ENCODE measurements around the gene TNFRSF1B. TPM values are rescaled to one million over a fixed set of nuclear protein-coding genes. Genes with fewer than 3 reads are reported as not detected.

Gene TNFRSF1B
- total RNA-seq, 3 donors from 2014 or later: 218 to 255 (median 229) TPM

DNA sequence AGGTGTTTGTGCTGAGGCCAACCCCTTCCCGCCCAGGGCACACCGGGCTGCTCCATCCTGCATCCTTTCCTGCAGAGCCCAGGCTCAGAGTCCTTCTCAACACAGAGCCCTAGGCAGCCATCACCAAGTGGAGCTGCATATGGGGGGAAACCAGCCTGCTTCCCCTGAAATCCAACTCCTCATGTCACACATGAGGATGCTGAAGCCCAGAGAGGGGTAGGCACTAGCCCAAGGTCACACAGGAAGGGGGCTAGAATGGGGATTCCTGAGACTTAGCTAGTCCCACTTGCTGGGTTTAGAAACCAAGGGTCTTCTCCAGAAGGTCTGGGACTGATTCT lies 5.5 kb upstream of the TNFRSF1B start:
- no peaks in the 10 kb centered on the region for H3K9me3 Mint-ChIP-seq
- DNase-seq (no peak), ATAC-seq (no peak)
- peaks cover 71% of the 10 kb centered on the region for H3K4me1 Mint-ChIP-seq (ENCODE audit: low read depth)
- H3K27me3 Mint-ChIP-seq (ENCODE audit: low read depth): no peaks in the 10 kb centered on the region
- peak overlapping the region; percentile 24 for H3K4me3 Mint-ChIP-seq
- no peaks in the 10 kb centered on the region for H3K36me3 Mint-ChIP-seq (ENCODE audit: insufficient read depth)

DNA sequence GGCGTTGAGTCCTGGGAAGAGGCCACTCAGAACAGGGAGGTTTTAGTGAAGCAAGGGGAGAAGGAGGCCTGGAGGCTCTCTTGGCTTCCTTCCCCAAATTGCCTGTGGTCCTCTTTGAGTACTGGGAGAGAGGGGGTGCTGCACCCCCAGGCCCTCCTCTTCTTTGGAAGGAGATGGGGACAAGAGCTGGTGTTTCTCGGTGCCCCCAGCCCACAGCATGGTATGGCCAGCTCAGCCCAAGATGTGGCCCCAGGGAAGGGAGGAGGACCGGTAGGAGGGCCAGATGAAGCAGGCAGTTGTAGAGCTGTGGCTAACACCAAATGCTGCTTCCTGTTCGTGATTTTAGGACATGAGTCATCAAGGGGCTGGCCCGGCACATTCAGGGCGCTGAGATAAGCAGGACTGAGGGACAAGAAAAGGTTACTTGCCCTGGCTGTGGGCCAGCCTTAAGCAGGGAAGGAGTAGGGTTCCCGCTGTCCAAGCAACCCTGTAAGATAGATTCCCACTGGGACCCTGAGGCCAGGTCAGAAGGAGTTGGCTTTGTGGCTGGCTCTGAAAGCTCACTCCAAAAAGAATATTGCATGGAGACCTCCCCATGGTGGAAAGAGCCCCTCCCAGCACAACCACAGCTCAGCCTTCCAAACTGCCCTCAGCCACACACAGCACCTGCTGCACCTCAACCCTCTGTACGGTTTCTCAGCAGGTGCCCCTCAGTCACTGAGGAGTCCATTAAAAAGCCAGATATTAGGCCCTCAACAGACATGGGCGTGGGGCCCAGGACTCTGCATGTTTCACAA lies 4.9 kb upstream of the TNFRSF1B start:
- ATAC-seq (peak; percentile 78 to 82), DNase-seq (peak; percentile 67)
- no peaks in the 10 kb centered on the region for H3K9me3 Mint-ChIP-seq
- H3K4me1 Mint-ChIP-seq (ENCODE audit: low read depth): peaks cover 69% of the 10 kb centered on the region
- H3K27me3 Mint-ChIP-seq (ENCODE audit: low read depth): no peaks in the 10 kb centered on the region
- H3K36me3 Mint-ChIP-seq (ENCODE audit: insufficient read depth): no peaks in the 10 kb centered on the region
- peak overlapping the region; percentile 24 for H3K4me3 Mint-ChIP-seq

DNA sequence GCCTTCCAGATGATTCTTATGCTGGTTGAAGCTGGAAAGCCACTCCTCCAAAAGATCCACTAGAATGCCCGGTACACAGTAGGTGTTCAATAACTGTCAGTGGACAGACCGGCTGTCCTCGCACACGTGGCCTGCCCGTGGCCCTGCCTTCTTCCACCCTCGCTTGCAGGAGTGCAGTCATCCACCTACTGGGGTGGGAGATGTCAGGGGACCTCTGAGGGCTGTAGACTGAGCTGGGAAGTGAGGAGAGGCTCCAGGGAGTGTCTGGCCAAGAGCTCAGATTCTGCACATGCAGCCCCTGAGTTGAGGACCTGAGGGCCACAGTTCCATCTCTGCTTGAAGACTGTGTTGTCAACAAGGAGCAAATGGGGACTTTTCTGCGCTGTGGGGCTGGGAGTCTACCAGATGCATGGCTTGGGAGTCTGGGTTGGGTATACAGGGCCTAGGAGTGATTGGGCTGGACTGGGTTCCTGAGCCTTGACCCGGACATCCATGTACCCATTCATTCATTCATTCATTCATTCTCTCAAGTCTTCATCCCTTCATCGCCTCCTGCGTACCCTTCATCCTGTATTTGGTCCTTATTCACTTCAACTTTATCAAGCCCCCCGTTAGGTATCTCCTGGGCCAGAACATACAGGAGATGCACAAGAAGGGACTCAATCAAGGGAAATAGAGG lies 4.2 kb upstream of the TNFRSF1B start:
- no peaks in the 10 kb centered on the region for H3K9me3 Mint-ChIP-seq
- H3K27me3 Mint-ChIP-seq (ENCODE audit: low read depth): no peaks in the 10 kb centered on the region
- ATAC-seq (no peak), DNase-seq (no peak)
- H3K4me3 Mint-ChIP-seq: peak overlapping the region; percentile 26
- H3K4me1 Mint-ChIP-seq (ENCODE audit: low read depth): peaks cover 64% of the 10 kb centered on the region
- H3K36me3 Mint-ChIP-seq (ENCODE audit: insufficient read depth): peaks cover 2% of the 10 kb centered on the region

DNA sequence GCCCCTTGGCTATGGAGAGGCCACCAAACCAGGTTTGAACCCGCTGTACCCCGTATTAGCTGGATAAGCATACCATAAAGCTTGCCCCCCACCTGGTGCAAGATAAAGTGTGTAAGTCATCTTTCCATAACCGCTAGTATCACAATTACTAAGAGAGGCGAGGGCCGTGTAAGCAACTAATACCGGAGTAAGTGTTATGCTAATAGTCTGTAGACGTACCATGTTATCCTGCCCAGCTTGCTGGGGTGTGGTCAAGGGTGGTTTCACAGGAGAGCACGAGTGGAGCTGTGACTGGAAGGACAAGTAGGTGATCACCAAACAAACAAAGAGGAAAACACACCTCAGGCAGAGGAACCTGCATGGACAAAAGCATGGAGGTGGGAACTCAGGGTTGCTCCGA lies 3.6 kb upstream of the TNFRSF1B start:
- Mint-ChIP-seq H3K36me3 (ENCODE audit: insufficient read depth) (peaks cover 6% of the 10 kb centered on the region), H3K9me3 (no peaks in the 10 kb centered on the region), H3K4me3 (no peak overlapping the region), H3K4me1 (ENCODE audit: low read depth) (peaks cover 63% of the 10 kb centered on the region), H3K27me3 (ENCODE audit: low read depth) (no peaks in the 10 kb centered on the region)
- no peak for DNase-seq
- no peak for ATAC-seq

DNA sequence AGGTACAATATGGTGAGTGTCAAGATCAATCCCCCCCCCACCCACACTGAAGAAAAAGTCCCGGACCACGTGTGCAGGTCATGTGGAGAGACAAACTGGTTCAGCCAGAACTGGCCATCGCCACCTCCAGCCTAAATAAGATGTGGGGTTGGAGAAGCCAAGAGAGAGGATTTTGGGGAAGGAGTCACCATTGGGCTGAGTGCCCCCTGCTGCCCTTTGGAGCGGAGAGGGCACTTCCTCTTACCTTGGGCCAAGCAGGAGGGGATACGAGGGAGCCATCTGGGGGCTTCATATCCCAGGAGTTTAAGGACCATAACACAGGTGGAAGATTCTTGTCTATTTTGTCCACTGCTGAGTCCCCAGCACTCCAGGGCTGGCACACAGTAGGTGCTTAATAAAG lies 2.6 kb upstream of the TNFRSF1B start:
- Mint-ChIP-seq H3K9me3 (no peaks in the 10 kb centered on the region), H3K27me3 (ENCODE audit: low read depth) (no peaks in the 10 kb centered on the region), H3K4me1 (ENCODE audit: low read depth) (peaks cover 61% of the 10 kb centered on the region), H3K36me3 (ENCODE audit: insufficient read depth) (peaks cover 12% of the 10 kb centered on the region), H3K4me3 (no peak overlapping the region)
- ATAC-seq: no peak
- no peak for DNase-seq

DNA sequence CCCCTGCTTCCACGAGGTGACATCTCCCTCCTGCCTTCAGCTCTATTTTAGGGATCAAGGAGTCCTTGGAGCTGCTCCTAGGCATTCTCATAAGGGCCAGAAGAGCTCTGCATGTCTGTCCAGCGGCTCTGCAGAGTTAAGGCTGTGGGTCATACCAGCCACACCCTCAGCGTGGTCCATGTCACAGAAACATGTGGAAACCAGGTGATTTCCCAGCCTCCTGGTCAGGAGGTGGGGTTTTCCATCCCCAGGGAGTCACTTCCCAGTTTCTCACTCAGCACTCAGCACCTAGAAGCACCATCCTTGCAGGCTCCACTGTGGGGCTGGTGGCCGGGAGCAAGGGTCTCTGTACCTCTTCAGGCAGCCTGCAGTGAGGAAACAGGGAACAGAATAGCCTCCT lies 1.4 kb upstream of the TNFRSF1B start:
- Mint-ChIP-seq H3K4me3 (no peak overlapping the region), H3K9me3 (no peaks in the 10 kb centered on the region), H3K36me3 (ENCODE audit: insufficient read depth) (peaks cover 21% of the 10 kb centered on the region), H3K27me3 (ENCODE audit: low read depth) (no peaks in the 10 kb centered on the region), H3K4me1 (ENCODE audit: low read depth) (peaks cover 67% of the 10 kb centered on the region)
- ATAC-seq (no peak), DNase-seq (no peak)

DNA sequence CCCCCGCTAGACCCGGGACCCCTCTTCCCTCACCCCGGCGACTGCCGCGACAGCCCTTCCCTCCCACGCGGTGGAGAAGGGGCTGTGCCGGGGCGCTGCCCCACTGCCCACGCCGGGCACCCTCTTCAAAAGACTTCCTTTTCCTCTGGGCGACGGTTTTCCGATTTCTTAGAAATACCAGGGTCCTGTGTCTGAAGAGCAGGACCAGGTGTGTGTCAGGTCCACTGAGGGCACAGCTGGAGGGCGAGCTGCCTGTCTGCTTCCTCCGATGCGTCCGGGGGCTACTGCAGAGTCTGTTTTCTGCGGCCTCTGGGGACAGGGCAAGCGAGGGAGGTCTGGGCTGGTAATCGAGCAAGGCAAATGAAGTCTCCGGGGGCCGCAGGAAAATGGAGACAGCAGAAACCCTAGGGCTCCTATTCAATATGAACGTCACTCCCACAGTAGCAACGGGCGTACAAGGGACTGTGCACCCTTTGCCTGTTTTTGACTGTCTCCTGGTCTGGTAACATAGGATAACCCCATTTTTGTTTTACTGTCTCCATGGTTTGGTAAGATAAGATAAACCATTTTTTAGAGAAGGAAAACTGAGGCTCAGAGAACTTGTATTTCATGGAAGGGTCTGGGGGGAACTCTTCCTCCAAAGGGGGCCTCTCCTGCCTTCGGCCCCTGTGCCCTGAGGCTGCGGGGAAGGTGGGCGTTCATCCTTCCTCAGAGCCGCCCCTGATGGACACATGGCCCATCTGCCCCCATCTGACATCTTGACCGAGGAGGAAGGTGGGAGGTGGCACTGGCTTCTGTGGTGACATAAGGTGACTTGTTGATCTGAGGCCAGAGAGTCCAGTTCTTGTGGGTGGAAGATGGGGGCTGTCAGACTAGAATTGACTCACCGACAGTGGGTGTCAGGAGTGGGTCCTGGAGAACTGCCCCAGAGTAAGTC lies 970 bp downstream of the TNFRSF1B start:
- Mint-ChIP-seq H3K4me3 (peak overlapping the region; percentile 100), H3K4me1 (ENCODE audit: low read depth) (peaks cover 64% of the 10 kb centered on the region), H3K36me3 (ENCODE audit: insufficient read depth) (peaks cover 34% of the 10 kb centered on the region), H3K9me3 (peaks cover 5% of the 10 kb centered on the region), H3K27me3 (ENCODE audit: low read depth) (no peaks in the 10 kb centered on the region)
- DNase-seq: no peak
- peak; percentile 20 for ATAC-seq

DNA sequence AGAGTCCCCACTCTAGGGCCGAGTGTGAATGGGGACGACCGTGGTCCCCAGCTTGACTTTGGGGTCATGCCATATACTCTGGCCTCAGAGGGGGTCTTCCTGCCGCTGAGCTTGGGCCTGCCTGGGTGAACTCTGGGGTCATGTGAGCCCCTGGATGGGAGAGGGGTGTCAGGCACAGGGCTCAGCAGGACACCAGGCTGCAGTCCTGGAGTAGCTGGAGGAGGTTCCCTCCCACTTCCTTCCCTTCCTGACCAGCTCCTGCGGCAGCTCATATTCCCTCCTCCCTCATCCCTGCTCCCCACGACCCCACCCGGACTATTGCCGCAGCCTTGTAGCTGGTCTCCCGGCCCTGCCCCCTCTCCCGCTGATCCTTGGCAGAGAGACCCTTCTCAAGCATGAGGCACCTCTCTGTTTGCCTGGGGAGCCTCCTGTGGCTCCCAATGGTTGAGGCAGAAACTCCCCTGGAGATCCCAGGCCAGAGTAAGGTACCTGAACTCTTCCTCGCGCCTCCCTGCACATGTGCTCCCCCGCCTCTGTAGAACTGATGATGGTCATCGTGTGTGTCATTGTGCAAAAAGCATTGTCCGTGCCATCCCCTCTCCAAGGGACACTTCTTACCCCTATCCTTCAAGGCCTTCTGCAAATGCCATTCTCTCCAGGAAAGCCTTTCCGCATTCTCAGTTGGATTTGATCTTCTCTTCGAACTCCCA lies 1.8 kb downstream of the TNFRSF1B start:
- Mint-ChIP-seq H3K36me3 (ENCODE audit: insufficient read depth) (peaks cover 35% of the 10 kb centered on the region), H3K9me3 (peaks cover 5% of the 10 kb centered on the region), H3K4me3 (peak overlapping the region; percentile 100), H3K4me1 (ENCODE audit: low read depth) (peaks cover 64% of the 10 kb centered on the region), H3K27me3 (ENCODE audit: low read depth) (no peaks in the 10 kb centered on the region)
- DNase-seq (no peak), ATAC-seq (no peak)

DNA sequence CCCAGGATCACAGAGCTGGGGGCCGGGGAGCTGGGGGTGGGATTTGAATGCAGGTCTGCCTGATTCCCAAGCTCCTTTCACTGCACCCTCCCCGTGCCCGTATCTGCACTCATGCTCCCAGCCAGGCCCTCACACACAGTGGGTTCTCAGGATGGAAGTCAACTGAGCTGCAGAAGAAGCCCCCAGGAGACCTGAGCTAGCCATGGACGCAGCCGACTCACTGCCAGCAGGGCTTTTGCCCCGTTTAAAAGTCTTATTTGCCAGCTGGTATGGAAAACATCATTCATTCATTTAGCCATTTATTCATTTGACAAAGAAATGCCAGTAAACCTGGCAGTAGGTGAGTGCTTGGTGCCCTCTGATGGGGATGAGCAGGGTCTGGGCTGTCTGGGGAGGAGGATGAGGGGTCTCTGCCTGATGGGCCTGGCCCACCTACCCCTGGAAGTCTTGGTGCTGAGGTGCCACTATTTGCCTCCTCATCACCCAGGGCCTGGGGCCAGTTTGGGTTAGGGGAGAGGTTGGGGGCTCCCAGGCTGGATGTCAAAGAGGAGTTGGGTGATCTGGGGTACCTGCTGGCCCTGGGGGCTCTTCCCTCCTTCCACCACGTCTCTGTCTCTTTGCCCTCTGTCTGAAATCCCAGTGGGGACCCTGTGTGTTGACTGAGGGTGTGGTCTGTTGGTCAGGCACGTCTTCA lies 2.8 kb downstream of the TNFRSF1B start:
- H3K4me1 Mint-ChIP-seq (ENCODE audit: low read depth): peaks cover 69% of the 10 kb centered on the region
- peaks cover 5% of the 10 kb centered on the region for H3K9me3 Mint-ChIP-seq
- no peaks in the 10 kb centered on the region for H3K27me3 Mint-ChIP-seq (ENCODE audit: low read depth)
- H3K36me3 Mint-ChIP-seq (ENCODE audit: insufficient read depth): peaks cover 36% of the 10 kb centered on the region
- no peak for ATAC-seq
- H3K4me3 Mint-ChIP-seq: peak overlapping the region; percentile 100
- no peak for DNase-seq

DNA sequence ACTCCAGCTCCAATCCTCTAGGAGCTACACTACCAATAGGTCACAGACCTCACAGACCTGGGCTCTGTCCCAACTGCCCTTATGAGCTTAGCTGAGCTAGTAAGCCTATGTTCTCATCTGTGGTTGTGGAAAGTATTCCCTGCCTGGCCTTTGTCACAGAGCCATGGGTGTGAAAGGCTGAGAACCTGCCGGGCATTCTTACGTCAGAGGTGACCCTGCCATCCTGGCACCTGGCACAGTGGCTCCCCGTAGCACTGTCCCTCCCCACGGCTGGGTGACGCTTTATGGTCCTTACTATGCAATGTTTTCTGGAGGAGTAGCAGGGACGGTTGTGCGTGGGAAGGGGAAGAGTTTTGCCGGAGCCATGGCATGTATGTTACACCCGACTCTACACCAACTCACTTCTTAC lies 3.5 kb downstream of the TNFRSF1B start:
- Mint-ChIP-seq H3K4me1 (ENCODE audit: low read depth) (peaks cover 76% of the 10 kb centered on the region), H3K9me3 (peaks cover 5% of the 10 kb centered on the region), H3K4me3 (peak overlapping the region; percentile 100), H3K27me3 (ENCODE audit: low read depth) (no peaks in the 10 kb centered on the region), H3K36me3 (ENCODE audit: insufficient read depth) (peaks cover 36% of the 10 kb centered on the region)
- DNase-seq (no peak), ATAC-seq (no peak)

DNA sequence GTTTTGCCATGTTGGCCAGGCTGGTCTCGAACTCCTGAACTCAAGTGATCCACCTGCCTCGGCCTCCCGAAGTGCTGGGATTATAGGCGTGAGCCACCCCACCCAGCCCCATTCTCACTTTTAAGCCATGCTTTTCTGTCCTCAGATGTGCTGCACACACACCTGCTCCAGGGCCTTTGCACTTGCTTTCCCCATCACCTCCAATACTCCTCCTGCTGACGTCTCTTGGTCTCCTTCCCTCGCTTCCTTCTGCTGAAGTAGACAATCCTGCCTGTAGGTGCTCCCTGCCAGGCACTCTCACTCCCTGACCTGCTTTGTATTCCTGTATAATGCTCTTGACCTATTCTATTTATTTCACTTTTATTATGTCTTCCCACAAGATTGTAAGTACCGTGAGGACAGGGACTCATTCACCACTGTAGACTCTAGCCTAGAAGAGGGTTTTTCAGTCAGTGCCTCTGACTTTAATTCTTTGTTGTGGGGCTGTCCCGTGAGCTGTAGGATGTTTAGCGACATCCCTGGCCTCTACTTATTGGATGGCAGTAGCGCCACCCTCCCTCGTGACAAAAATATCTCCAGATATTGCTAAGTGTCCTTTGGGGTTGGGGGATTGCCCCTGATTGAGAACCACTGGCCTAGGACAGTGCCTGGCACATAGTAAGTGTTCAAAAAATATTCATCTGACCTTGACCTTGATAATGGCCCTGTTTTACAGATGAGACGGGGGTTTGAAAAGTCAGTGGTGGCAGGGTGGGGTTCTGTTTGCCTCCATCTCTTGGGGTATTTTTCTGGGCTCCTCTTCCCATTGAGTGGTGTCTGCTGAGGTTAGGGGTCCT lies 4.6 kb downstream of the TNFRSF1B start:
- Mint-ChIP-seq H3K27me3 (ENCODE audit: low read depth) (no peaks in the 10 kb centered on the region), H3K36me3 (ENCODE audit: insufficient read depth) (peaks cover 38% of the 10 kb centered on the region), H3K4me1 (ENCODE audit: low read depth) (peaks cover 85% of the 10 kb centered on the region)

DNA sequence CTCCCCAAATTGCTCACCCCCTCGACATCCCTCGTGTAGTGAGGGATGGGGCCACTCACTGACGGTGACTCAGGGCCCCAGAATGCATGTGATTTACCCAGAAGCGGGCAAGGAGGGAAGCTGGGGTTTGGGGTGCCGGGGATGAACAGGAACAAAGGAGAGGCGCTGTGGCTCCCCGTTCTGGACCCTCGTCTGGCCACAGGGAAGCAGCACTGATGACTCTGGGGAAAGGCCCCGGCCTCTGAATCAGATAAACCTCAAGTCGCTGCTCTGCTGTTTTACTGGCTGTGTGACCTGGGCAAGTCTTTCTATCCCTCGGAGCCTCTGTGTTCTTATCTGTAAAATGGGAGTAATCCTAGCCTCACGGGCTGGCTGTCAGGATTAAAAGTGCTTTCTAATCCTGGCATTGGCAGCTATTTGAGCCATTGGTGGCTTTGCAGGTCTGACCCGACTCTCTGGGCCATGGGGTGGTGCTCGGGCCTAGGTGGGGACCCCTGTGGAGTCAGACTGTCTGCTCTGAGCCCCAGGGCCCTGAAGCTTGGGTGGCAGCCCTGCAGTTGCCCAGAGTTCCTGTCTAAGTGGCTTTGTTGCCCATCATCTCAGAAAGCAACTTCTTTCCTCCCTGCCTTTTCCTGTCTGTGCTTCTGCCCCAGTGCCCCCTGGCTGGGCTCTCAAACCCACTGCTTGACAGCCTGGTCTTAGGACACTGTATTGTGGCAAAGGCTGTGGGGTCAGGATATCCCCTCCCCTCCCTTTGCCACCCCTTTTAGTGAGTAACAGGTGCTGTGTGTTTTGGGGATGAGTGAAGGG lies 5.5 kb downstream of the TNFRSF1B start:
- Mint-ChIP-seq H3K4me1 (ENCODE audit: low read depth) (peaks cover 90% of the 10 kb centered on the region), H3K27me3 (ENCODE audit: low read depth) (no peaks in the 10 kb centered on the region), H3K4me3 (peak overlapping the region; percentile 80), H3K9me3 (peaks cover 5% of the 10 kb centered on the region), H3K36me3 (ENCODE audit: insufficient read depth) (peaks cover 40% of the 10 kb centered on the region)
- ATAC-seq: peak; percentile 6 to 22
- DNase-seq: peak; percentile 38

More for the DNA sequence above, 4.6 kb downstream of the TNFRSF1B start:
- Mint-ChIP-seq H3K9me3 (peaks cover 5% of the 10 kb centered on the region), H3K4me3 (peak overlapping the region; percentile 80)
- no peak for DNase-seq
- ATAC-seq: peak in 1 of 2 donors; percentile 10
